Measurements from ENCODE around the gene DOC2A.

DNA sequence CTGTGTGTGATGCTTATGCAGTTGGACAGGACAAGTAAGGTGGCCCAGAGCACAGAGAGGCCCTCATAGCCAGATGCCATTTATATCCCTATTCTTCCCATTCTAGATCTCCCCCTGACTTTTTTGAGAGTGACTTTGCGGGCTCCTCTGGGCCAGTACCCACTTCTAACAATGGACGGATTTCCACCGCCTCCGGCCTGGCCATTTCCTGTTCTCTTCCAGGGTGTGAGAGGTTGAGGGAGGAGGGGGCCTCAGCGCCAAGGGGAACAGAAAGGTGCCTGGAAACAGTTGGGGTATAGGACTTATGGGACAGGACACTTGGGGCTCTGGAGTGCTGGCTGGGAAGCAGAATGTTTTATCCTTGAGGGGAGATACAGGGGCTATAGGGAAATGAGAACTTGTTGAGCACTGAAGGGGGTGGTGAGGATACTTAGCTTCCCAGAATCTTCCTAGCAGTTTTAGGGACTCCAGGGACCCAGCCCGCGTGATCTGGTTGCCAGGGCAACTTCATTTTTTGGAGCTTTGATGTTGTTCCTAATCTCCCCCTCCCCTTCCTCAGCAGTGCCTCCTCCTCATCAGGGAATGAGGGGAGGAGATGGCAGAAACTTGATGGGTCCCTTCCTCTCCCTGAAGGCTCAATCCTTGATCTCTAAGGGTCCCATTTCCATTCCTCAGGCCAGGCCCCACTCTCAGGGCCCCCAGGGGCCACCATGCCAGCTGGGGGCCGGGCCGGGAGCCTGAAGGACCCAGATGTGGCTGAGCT is 33.6 kb downstream of the DOC2A start:
- TF ChIP-seq, protein P1, sequence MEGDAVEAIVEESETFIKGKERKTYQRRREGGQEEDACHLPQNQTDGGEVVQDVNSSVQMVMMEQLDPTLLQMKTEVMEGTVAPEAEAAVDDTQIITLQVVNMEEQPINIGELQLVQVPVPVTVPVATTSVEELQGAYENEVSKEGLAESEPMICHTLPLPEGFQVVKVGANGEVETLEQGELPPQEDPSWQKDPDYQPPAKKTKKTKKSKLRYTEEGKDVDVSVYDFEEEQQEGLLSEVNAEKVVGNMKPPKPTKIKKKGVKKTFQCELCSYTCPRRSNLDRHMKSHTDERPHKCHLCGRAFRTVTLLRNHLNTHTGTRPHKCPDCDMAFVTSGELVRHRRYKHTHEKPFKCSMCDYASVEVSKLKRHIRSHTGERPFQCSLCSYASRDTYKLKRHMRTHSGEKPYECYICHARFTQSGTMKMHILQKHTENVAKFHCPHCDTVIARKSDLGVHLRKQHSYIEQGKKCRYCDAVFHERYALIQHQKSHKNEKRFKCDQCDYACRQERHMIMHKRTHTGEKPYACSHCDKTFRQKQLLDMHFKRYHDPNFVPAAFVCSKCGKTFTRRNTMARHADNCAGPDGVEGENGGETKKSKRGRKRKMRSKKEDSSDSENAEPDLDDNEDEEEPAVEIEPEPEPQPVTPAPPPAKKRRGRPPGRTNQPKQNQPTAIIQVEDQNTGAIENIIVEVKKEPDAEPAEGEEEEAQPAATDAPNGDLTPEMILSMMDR (IDR thresholded peaks at IDR 0.05) = no peak
- TF ChIP-seq SIN3A (IDR thresholded peaks at IDR 0.05; ENCODE audit: borderline replicate concordance, insufficient read depth, low read depth, low read length) (no peak), POLR2AphosphoS5 (IDR thresholded peaks at IDR 0.05; ENCODE audit: low read depth, low read length) (no peak)
